HG03039 (cell line): ENCODE data around the gene DEPDC5.
"Not testable (repeated sequence)": the region's sequence is repeated elsewhere in the genome, so short reads cannot be mapped to it uniquely, and the experiment has no call there.

Source experiments
- ATAC-seq: cut with Tn5 transposase; IDR thresholded peaks from one replicate; pipeline ENCODE4 v1.9.1; 2021; ENCODE audit warnings: mild to moderate bottlenecking, moderate library complexity; ENCODE audit not compliant: unreplicated experiment

Gene DEPDC5

GRCh38 chr22:31748490-31748889 lies 5.3 kb upstream of the DEPDC5 start:
- ATAC-seq: no peak

- ATAC-seq: peak; percentile 55
Observed at GRCh38 chr22:31749636-31750364, 4.0 kb upstream of the DEPDC5 start, which contains the start of gene PRR14L. PRR14L (minus strand) TSS chr22:31750132; CDS start chr22:31738860, 11,272 bp downstream.

GRCh38 chr22:31750365-31751284 lies 3.2 kb upstream of the DEPDC5 start:
- ATAC-seq: no peak

- ATAC-seq: no peak
Observed at GRCh38 chr22:31752096-31752847, 1.5 kb upstream of the DEPDC5 start.

- ATAC-seq: peak; percentile 4
Observed at GRCh38 chr22:31753005-31753633, 700 bp upstream of the DEPDC5 start.

GRCh38 chr22:31754813-31755212 lies 994 bp downstream of the DEPDC5 start:
- no peak for ATAC-seq

- ATAC-seq: no peak
Observed at GRCh38 chr22:31757265-31757664, 3.4 kb downstream of the DEPDC5 start.

GRCh38 chr22:31758860-31759259 lies 5.0 kb downstream of the DEPDC5 start:
- ATAC-seq: not testable (repeated sequence)

GRCh38 chr22:31764785-31765184 lies 11.0 kb downstream of the DEPDC5 start:
- ATAC-seq: no peak

GRCh38 chr22:31768422-31769059 lies 14.7 kb downstream of the DEPDC5 start:
- ATAC-seq: no peak

GRCh38 chr22:31773416-31773815 lies 19.6 kb downstream of the DEPDC5 start:
- ATAC-seq: no peak

GRCh38 chr22:31776231-31776630 lies 22.4 kb downstream of the DEPDC5 start:
- ATAC-seq: no peak

- no peak for ATAC-seq
Observed at GRCh38 chr22:31789803-31790202, 36.0 kb downstream of the DEPDC5 start.

- no peak for ATAC-seq
Observed at GRCh38 chr22:31790240-31790639, 36.4 kb downstream of the DEPDC5 start.

GRCh38 chr22:31799358-31799757 lies 45.5 kb downstream of the DEPDC5 start:
- ATAC-seq: not testable (repeated sequence)

- no peak for ATAC-seq
Observed at GRCh38 chr22:31800065-31800464, 46.2 kb downstream of the DEPDC5 start.

GRCh38 chr22:31800861-31801260 lies 47.0 kb downstream of the DEPDC5 start:
- ATAC-seq: not testable (repeated sequence)

GRCh38 chr22:31802575-31802974 lies 48.8 kb downstream of the DEPDC5 start:
- ATAC-seq: no peak

- no peak for ATAC-seq
Observed at GRCh38 chr22:31806751-31807150, 52.9 kb downstream of the DEPDC5 start.

- no peak for ATAC-seq
Observed at GRCh38 chr22:31812977-31813605, 59.3 kb downstream of the DEPDC5 start.
